Skeletal muscle satellite cell (primary cell): ENCODE measurements around the gene EDN1.

ENCODE experiments used
- H3K27me3 ChIP-seq: 2 replicates; pipeline ENCODE4 v1.7.0; 2013; ENCODE audit warnings: low read length; ENCODE audit not compliant: control insufficient read depth, insufficient read depth
- H3K36me3 ChIP-seq: 2 replicates; pipeline ENCODE4 v1.7.0; 2013; ENCODE audit warnings: mild to moderate bottlenecking, control low read depth, low read length; ENCODE audit not compliant: insufficient read depth
- H3K4me1 ChIP-seq: 2 replicates; pipeline ENCODE4 v1.7.0; 2013; ENCODE audit warnings: low read length; ENCODE audit not compliant: control insufficient read depth, insufficient read depth
- H3K4me2 ChIP-seq: 2 replicates; pipeline ENCODE4 v1.7.0; 2013; ENCODE audit warnings: mild to moderate bottlenecking, low read length
- H3K4me3 ChIP-seq: 2 replicates; pipeline ENCODE4 v1.7.0; 2013; ENCODE audit warnings: low read length
- H3K9ac ChIP-seq: 2 replicates; pipeline ENCODE4 v1.7.0; 2013; ENCODE audit warnings: mild to moderate bottlenecking, low read depth, low read length, moderate library complexity
- H3K9me3 ChIP-seq: replicated peaks from 2 replicates; pipeline ENCODE4 v1.7.0; 2013; ENCODE audit warnings: mild to moderate bottlenecking, control low read depth, low read length

EDN1 gene

DNA sequence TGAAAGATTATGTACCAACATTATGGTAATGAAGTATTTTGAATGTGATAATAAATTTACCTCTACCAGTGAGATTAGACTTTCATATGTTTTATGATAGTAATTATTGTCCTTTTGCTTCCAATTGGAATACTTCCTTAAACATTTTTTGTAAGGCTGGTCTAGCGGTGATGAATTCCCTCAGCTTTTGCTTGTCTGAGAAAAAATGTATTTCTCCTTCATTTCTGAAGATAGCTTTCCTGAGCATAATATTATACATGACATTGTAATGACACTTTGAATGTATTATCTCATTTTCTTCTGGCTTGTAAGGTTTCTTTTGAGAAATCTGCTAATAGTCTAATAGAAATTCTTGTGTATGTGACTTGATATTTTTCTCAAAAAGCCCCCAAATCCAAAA lies 18.6 kb upstream of the EDN1 start:
- Histone ChIP-seq H3K9ac (no peak overlapping the region), H3K4me2 (no peak overlapping the region), H3K36me3 (no peaks in the 10 kb centered on the region), H3K4me1 (peaks cover under 1% of the 10 kb centered on the region), H3K4me3 (no peak overlapping the region), H3K27me3 (no peaks in the 10 kb centered on the region), H3K9me3 (no peaks in the 10 kb centered on the region)

DNA sequence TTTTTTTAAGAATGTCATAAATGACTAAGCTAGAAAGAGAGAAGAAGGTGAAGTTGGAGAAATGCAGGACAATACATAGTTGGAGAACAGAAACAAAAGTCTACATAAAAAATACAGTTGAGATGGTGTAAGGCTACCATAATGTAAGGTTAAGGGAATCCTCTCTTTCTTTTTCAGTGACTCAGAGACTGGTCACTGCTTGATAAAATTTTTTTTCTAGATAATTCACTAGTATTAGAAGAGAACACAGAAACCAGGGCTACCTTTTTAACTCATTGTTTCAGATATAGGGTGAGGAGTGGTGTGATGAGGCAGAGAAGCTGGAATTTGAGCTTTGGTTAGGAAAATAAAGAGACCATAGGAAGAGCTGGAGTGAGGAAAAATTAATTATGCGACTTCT lies 18.2 kb upstream of the EDN1 start:
- Histone ChIP-seq H3K9me3 (no peaks in the 10 kb centered on the region), H3K4me1 (no peaks in the 10 kb centered on the region), H3K27me3 (no peaks in the 10 kb centered on the region), H3K4me2 (no peak overlapping the region), H3K9ac (no peak overlapping the region), H3K4me3 (no peak overlapping the region), H3K36me3 (no peaks in the 10 kb centered on the region)

DNA sequence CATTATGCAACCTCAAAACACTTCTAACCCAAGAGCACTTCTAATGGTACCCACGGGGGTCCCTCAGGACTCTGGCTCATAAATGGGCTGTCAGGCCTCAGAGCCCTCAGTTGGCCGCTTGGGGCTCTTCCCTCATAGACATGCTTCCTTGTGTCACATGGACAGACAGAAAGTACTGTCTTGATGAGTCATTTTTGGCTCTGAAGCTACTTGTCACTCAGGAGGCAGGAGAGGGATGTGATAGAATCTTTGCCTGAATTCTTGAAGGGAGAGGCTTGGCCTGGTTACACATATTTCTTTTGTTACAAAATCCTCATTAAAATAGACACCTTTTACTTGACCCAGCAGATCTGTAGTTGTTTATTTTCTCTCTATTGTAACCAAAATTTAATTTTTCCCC lies 15.1 kb upstream of the EDN1 start:
- Histone ChIP-seq H3K9ac (no peak overlapping the region), H3K4me1 (peaks cover 10% of the 10 kb centered on the region), H3K4me2 (no peak overlapping the region), H3K36me3 (no peaks in the 10 kb centered on the region), H3K27me3 (no peaks in the 10 kb centered on the region), H3K4me3 (no peak overlapping the region), H3K9me3 (no peaks in the 10 kb centered on the region)

DNA sequence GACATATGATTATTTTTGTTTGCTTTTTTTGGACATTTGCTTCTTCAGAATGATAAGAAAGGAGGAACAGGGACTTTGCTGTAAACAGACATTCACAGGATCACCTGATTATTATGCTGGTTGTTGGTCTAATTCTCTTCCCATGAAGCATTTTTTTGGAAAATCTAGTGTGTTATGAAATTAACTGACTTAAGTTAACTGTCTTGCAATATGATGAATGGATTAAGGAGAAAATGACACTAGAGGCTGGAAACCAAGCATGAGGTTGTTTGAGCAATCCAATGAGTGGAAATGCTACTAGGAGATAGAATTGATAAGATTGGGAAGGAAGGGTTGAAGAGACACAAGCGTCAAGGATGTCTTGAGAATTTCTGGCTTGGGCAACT lies 13.2 kb upstream of the EDN1 start:
- H3K4me2 ChIP-seq: no peak overlapping the region
- H3K4me1 ChIP-seq: peaks cover 20% of the 10 kb centered on the region
- H3K9me3 ChIP-seq: no peaks in the 10 kb centered on the region
- no peak overlapping the region for H3K4me3 ChIP-seq
- no peaks in the 10 kb centered on the region for H3K27me3 ChIP-seq
- no peak overlapping the region for H3K9ac ChIP-seq
- no peaks in the 10 kb centered on the region for H3K36me3 ChIP-seq

DNA sequence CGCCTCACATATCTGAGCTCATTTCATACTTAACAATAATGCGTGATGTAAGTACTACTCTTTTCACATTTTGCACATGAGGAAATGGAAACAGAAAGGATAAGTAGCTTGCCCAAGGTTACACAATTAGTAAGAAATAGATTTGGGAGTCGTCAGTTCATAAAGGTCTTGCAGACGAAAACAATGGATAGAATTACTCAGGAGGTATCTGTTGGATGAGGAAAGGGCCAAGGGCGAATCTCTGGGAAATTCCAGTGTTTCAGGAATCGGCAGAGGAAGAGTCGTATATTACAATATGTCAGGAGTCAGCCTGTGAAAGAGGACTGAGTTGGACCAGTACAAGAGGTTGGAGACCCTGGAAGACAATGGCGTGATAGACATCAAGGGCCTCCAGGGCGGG lies 12.8 kb upstream of the EDN1 start:
- Histone ChIP-seq H3K27me3 (no peaks in the 10 kb centered on the region), H3K4me2 (no peak overlapping the region), H3K4me3 (no peak overlapping the region), H3K9me3 (no peaks in the 10 kb centered on the region), H3K4me1 (peaks cover 20% of the 10 kb centered on the region), H3K36me3 (no peaks in the 10 kb centered on the region), H3K9ac (no peak overlapping the region)

DNA sequence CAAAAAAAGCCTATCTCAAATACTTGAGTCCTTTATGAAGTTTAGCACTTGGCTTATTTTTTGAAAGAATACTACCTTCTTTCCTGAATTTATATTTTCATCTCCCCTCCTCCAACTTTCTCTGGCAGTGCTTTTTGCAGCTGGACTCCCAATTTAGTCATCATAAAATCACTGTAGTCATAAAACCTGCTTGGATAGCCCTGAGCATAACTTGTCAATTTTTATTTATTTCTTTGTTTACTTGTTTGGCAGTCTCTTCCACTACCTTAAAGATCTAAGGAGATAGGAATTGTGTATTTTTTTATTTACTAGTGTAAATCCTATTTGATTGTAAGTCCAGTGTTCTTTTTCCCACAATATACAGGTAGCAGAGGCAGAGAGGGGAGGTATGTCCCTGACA lies 11.2 kb upstream of the EDN1 start:
- Histone ChIP-seq H3K9ac (no peak overlapping the region), H3K36me3 (no peaks in the 10 kb centered on the region), H3K27me3 (no peaks in the 10 kb centered on the region), H3K4me2 (no peak overlapping the region), H3K4me3 (no peak overlapping the region), H3K4me1 (peaks cover 20% of the 10 kb centered on the region), H3K9me3 (no peaks in the 10 kb centered on the region)

DNA sequence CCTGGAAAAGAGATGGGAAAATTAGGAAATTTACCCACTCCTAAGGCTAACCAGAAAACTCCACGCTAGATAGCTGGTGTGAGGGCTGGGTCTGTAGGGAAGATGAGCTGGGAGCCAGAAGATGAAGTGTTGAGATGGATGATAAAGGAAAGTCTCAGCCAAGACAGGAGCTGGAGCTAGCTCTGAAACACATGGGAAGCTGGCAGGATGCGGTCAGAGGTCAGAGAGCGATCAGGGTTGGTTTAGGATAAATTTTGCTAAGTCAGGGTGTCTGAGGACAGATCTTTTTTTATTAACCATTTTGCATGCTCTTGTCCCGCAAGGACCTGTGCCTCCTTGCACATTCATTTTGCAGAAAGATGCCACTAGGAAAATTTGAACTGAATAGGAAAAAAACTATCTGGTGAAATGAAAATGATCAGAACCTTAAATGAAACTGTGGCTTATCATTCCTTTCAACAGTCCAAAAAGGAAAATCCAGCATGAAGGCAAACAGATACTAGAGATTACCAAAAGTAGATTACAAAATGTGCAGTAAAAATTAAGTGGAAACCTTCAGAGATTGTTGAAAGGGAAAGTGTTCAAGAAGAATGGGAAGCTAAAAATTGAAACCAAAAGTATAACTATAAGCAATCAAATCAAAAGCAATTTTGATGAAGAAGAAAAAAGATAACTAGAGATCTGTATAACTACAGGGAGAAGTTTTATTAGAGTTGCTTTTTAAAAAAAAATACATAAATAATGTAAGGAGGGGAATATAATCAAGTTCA lies 10.7 kb upstream of the EDN1 start:
- no peaks in the 10 kb centered on the region for H3K9me3 ChIP-seq
- peak overlapping the region; percentile 8 for H3K4me2 ChIP-seq
- H3K9ac ChIP-seq: peak overlapping the region; percentile 8
- no peaks in the 10 kb centered on the region for H3K27me3 ChIP-seq
- H3K4me3 ChIP-seq: no peak overlapping the region
- no peaks in the 10 kb centered on the region for H3K36me3 ChIP-seq
- peaks cover 20% of the 10 kb centered on the region for H3K4me1 ChIP-seq

DNA sequence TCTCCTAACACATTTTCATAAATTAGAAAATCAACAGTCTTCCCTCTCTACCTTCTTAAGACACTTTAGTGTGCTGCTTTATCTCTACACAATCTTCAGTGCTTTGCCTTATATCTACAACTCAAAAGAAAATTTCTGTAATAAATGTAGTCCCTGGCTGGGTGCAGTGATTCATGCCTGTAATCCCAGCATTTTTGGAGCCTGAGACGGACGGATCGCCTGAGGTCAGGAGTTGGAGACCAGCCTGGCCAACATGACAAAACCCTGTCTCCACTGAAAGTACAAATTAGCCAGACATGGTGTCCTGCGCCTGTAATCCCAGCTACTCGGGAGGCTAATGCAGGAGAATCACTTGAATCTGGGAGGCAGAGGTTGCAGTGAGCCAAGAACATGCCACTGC lies 9.7 kb upstream of the EDN1 start:
- Histone ChIP-seq H3K36me3 (no peaks in the 10 kb centered on the region), H3K9me3 (no peaks in the 10 kb centered on the region), H3K4me1 (peaks cover 20% of the 10 kb centered on the region), H3K27me3 (no peaks in the 10 kb centered on the region), H3K9ac (peak overlapping the region; percentile 8), H3K4me2 (no peak overlapping the region), H3K4me3 (no peak overlapping the region)

DNA sequence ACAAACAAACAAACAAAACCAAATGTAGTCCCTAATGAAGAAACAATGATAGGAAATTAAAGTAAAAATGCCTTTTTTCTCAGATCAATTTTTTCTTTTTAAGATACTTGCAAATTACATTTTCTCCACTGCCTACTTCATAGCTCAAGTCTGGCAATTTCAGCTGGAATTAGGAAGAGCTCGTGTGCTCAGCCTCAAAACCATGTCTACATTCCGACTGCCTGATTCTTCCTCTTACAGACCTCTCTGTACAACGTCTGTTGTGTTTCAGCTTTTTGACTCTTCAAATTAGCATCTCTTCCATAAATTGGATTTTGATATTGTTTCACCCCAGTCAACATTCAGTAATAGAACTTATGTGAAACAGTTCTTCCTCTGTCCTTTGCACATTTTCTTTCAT lies 9.3 kb upstream of the EDN1 start:
- Histone ChIP-seq H3K9me3 (no peaks in the 10 kb centered on the region), H3K27me3 (no peaks in the 10 kb centered on the region), H3K4me1 (peaks cover 20% of the 10 kb centered on the region), H3K9ac (no peak overlapping the region), H3K36me3 (no peaks in the 10 kb centered on the region), H3K4me2 (no peak overlapping the region), H3K4me3 (no peak overlapping the region)

DNA sequence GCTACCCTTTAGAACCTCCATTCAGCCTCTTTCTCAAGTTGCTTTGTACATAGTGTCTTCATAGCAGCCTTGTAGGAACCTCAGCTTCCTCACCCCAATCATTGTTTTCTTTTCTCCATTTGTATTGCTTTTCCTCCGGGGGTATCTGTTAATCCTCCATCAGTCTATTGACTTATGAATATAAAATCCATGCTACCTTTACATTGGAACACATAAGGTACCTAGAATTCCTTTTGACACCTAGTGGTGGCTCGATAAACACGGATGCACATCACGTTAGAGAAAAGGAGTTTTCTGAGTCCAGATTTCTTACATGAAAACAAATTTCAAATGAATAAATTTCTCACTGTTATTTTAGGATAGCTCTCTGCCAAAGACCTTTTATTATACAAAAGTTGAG lies 6.3 kb upstream of the EDN1 start:
- Histone ChIP-seq H3K4me2 (no peak overlapping the region), H3K9ac (no peak overlapping the region), H3K27me3 (no peaks in the 10 kb centered on the region), H3K9me3 (no peaks in the 10 kb centered on the region), H3K4me1 (peaks cover 32% of the 10 kb centered on the region), H3K36me3 (no peaks in the 10 kb centered on the region), H3K4me3 (no peak overlapping the region)

DNA sequence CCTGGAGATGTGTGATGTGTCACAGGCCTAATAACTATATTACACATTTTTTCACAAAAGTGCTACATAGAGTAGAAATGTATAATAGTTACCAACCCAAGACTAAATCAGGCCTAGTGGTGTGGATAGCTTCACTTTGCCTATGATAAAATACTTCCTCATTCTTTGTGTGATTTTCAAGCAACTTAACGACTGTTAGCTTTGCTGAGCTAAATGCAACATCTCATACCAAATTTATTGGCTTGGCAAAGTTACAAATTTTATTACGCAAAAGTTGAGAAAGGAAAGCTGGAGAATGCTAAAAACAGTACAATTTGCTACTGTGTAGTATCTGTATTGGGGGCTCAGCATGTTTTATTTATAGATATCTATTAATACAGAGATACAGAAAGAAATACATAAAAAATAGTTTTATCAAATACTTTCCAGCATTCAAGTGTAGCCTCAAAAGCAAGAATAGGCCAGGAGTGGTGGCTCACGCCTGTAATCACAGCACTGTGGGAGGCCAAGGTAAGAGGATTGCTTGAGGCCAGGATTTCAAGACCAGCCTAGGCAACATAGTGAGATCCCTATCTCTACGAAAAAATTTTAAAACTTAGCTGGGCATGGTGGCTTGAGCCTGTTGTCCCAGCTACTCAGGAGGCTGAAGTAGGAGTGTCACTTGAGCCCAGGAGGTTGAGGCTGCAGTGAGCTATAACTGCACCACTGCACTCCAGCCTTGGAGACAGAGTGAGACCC lies 3.6 kb upstream of the EDN1 start:
- H3K9ac ChIP-seq: no peak overlapping the region

DNA sequence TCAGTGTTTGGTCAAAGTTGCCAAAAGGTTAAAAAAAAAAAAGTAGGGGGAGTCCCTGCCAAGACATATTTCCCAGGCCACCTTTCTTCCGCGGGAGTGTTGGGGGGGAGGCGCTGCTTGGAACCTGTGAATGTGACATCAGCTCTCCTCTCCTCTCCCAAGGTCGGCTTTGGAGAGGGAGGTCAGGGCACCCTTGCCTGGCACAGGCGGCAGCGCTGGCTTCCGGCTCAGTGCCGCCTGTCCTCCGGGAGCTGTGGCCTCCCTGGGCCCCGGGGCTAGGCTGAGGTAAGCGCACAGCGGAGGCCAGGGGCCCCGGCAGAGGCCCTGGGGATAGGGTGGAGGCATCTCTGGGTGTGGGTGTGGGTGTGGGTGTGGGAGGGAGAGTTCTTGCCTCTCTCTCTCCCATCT lies 1.9 kb upstream of the EDN1 start:
- Histone ChIP-seq H3K9me3 (no peaks in the 10 kb centered on the region), H3K4me1 (peaks cover 33% of the 10 kb centered on the region), H3K36me3 (peaks cover 4% of the 10 kb centered on the region), H3K9ac (no peak overlapping the region), H3K27me3 (no peaks in the 10 kb centered on the region), H3K4me2 (no peak overlapping the region), H3K4me3 (no peak overlapping the region)

More for the DNA sequence above, 3.6 kb upstream of the EDN1 start:
- Histone ChIP-seq H3K27me3 (no peaks in the 10 kb centered on the region), H3K9me3 (no peaks in the 10 kb centered on the region), H3K4me2 (no peak overlapping the region), H3K36me3 (no peaks in the 10 kb centered on the region), H3K4me3 (no peak overlapping the region), H3K4me1 (peaks cover 16% of the 10 kb centered on the region)
